T-helper 9 cell (primary cell): ENCODE results near the gene DNASE1.
"Not testable (repeated sequence)": the region's sequence is repeated elsewhere in the genome, so short reads cannot be mapped to it uniquely, and the experiment has no call there.

ENCODE experiments used
- DNase-seq: peaks from one replicate; pipeline ENCODE4 v3.0.0-alpha.2; 2020

The DNASE1 gene

GRCh38 chr16:3641801-3642396 lies 12.6 kb upstream of the DNASE1 start:
- DNase-seq = no peak

DNA sequence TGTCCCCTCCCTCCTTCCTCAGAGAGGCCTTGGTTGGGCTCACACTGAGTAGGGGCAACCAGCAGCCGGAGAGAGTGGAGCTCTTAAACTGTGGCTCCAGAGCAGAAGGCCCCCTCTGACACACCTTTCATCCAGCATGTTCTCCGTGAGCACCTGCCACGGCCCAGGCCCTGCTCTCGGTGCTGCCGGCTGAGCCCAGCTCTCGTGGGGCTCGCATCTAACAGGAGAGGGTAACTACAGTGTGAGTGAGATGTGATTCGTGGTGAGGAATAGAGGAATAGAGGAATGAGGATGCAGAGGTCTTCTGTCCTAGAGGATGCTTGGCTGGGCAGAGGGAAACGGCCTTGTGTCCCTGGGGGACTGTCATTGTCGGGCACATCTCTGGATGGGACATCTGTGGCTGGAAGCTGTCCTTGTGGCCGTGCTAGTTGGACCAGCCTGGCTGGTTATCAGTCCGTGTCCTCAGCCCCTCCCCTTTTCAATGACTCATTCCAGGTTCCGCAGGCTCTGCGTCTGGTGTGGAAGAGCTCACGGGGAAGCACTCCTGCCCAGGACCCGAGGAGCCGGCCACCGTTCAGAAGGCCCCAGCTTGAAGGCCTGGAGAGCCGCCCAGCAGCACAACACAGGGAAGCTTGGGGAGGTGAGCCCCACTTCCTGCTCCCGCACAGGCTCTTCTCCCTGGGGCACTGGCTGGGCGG lies 11.9 kb upstream of the DNASE1 start:
- DNase-seq = no peak

DNA sequence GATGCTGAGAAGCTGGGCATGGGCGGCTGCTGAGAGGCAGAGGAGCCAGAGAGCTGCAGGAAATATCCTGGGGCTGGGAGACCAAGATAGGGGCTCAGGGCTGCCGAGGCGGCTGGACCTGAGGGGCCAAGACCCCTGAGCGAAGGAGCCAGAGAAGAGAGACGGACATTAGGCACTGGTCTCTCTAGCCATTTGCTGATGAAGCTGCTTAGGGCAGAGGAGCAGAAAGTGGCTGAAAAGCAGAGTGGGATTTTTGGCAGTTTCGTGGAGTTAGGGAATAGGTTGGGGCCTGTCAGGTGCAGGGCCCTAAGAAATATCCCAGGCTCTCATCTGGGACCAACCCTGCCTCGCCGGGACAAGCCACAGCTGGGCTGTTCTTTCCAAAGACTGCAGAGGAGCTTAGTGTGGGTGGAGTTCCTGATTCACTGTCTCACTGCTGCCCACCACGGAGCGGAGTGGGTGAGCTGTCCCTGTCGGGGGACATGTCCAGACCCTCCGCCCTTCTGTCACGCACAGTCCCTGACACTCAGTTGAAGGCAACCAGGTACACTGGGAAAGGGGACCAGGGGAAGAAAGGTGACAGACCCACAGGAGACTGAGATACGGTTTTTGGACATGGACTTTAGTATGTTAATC lies 11.3 kb upstream of the DNASE1 start:
- DNase-seq = no peak

GRCh38 chr16:3645108-3645503 lies 9.4 kb upstream of the DNASE1 start:
- DNase-seq = no peak

DNA sequence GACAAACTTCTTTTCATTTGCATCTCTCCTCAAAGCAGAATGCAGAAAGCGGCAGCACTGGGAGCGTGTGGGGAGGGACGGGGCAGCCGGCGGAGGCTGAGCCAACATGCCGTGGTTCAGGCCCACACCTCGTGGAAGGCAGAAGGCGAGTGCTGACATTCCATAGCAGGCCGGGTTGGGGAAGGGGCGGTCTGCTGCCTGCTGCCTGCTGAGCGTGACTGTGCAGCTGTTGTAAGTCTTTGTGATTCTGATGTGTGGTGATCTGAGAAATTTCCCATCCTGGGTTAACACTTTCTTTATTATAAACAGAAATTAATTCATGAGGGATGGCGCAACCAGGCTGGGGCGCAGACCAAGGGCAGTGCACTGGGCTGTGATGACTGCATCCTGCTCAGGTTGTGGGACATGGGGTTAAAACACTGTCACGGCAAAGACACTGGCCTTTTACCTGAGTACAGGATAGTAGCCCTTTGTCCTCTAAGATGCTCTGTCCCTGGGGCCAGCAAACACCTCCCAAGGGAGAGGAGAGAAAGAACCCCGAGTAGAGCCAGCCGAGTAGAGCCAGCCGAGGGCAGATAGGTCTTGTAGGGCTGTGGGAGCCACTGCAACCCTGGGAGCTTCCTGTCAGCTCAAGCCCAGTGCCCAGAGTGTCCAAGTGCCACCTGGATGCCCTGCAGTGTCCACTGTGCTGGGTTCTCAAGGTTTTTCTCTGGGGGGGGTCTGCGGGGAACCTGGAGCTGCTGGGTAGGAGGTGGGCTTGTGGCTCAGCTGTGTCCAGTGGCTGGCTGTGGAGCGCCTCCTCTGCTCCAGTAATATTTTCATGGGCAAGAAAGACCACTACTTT lies 8.8 kb upstream of the DNASE1 start:
- DNase-seq = no peak

DNA sequence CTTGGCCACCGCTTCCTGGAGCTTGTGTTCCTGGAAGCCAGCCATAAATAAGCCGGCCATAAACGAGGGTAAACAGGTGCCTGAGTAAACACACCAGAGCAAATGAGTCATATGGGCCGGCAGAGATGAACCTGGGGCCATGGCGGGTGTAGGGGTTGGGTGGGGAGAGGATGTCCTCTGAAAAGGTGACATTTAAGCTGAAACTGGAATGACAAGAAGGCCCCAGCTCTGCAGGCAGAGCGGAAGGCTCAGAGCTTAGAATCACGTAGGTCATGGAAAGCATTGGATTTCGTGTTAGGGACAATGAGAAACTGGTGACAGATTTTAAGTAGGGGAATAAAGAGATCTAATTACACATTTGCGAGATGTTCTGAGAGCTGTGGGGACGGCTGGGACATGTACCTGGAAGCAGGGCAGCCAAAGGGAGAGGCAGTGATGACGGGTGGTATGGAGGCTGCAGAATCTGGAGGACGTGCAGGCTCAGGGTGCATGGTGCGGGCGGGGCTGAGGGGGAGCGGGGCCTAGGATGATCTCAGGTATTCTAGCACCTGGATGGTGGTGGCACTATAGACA lies 8.1 kb upstream of the DNASE1 start:
- no peak for DNase-seq

DNA sequence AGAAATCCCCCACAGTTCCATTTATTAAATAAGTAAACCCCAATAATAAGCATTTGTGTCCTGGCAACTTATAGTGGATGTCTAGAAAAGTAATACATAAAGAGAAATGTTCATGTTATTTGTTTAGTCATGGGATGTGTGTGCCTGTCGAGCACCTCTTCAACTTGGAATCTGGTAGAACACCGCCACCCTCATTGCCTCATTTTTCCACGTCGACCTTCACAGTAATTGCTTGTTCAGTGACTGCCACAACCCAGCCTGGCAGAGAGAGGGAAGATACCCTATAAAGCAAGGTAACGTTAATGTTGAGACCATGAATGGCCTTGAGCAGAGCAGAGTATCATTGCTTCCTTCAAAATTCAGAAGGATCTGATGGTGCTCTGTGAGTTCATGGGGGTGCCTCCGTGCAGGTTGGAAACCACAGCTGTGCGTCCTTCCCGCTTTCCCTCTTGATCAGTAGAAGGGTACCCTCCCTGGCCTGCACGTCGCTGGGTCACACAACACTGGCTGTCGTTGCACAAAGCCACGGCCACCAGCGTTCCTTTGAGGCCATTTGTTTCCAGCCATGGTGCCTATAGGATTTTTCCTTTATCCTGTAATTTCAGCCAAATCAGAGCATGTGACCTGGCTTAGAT lies 3.7 kb upstream of the DNASE1 start:
- DNase-seq = no peak

DNA sequence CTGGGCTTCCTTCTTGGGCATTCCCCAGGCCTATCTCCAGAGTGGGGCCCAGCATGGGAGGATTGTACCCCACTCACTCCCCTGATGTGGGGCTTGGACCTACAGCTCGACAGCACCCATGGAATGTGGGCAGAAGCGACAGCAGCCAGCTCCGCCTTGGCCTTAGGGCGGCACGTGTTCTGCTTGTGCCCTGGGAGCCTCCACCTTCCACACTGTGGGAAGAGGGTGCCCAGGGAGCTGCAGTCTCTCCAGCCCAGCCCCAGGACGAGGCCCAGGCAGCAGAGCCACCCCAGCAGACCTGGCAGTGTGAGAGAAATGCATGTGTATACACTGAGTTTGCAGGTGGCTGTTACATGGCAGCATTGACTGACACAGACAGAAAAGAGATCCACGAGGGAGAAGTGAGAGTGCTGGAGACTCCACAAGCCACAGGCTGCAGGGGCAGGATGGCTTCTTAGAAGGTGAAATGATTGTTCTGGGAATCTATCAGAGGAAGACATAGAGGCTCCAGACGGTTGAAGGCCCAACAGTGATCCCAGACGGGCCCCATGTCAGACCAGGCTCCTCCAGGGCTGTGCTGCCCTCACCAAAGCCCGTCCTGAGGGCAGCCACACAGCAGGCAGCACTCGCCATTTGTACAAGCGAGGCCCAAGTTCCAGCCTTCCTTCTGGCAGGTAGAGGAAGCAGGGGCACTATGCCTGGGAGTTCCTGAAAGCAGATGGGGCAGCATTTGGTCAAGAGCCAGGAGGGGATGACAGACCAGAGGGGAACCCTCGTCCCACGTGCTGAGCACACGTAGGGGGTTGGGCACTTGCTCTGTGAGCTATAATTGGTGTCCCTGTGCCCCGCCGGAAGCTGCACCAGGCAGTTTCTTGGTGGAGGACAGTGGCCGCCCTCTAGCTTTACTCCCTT lies 2.8 kb upstream of the DNASE1 start:
- no peak for DNase-seq

DNA sequence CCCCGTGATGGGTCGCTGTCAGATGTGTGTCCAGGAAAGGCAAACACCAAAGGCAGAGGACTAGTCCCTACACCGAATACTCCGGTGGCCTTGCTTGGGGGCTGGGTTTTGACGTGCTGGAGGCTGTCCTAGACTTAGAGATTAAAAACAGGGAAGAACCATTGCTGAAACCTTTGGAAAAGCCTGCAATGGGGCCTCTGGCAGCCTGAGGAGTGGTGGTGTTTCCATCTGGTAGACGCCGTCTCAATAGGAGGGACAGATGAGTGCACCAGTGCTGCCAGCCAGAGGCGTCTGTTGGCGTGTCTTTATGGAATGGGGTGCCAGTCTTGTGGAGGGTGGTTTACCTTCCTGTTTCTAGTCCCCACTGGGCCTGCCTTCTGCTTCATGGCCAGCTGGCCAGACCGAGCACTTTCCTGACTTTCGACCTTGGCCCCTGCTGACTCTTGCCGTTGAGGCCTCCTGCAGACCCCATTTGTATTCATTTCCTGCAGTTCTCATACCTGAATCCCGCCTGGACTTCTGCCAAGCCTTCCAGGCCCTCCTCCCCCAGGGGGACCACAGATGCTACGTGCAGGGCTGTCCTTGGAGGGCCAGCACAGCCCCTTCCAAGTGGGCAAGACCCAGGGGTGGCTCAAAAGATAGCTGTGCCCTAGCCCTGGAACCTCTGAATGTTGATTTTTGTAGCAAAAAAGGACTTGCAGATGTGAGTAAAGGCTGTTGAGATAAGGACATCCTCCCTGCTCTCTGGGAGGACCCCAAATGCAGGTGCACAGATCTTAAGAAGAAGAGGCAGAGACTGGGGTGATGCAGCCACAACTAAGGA lies 1.9 kb upstream of the DNASE1 start:
- no peak for DNase-seq

DNA sequence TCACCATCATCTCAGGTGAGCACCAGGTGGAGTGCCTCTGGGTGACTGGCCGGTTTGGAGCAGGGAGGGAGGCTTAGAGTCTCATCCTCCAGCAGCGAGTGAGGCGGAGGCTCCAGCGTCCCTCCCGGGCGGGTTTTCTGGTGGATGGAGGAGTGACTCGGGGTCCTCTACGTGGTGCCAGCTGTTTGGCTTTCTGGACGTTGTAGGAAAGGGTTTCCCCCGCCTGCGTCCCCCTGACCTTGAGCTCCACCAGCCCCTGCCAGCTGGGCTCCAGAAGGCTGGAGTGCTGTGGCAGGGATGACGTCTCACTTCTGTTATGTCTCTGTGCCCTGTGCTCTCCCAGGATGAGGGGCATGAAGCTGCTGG lies 522 bp downstream of the DNASE1 start:
- no peak for DNase-seq

GRCh38 chr16:3655396-3656159 lies 1.1 kb downstream of the DNASE1 start:
- DNase-seq = no peak

GRCh38 chr16:3656160-3656490 lies 1.6 kb downstream of the DNASE1 start:
- not testable (repeated sequence) for DNase-seq

- DNase-seq = no peak
These were observed 2.3 kb downstream of the DNASE1 start for GRCh38 chr16:3656491-3657468.

DNA sequence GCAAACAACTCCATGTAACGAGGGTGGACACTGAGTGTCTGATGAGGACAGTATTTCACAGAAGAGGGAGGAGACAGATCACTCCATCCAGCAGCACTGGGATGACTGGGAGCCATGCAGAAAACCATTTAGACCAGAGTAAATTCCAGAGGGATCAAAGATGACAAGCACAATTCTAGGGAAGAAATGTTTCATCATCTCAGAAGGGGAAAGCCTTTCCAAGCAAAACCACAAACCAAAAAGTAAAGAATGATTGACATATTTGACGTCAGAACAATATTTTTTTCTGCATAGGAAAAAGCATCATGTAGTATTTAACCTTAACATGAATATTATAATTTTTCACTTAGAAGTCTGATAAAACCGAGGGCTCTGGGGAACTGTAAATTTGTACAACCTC lies 4.8 kb downstream of the DNASE1 start:
- no peak for DNase-seq

DNA sequence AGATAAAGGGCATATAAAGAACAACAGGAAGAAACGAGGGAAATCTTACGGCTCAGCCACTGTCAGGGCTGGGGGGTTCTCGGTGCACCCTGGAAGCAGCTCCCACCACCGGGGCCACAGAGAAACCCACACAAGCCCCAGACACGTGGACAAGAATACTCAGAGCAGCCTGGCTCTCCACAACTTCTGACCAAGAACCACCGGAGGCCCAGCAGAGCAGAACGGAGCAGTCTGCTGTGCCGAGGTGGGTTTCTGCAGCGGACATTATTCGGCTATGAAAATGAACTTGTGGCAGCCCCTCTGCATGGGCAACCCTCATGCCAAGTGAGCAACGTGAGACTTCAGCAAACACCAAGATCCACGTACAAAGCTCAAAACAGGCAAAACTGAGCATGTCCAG lies 6.8 kb downstream of the DNASE1 start:
- no peak for DNase-seq

GRCh38 chr16:3661922-3662321 lies 7.4 kb downstream of the DNASE1 start:
- DNase-seq = no peak

GRCh38 chr16:3662601-3663000 lies 8.1 kb downstream of the DNASE1 start:
- DNase-seq = no peak

DNA sequence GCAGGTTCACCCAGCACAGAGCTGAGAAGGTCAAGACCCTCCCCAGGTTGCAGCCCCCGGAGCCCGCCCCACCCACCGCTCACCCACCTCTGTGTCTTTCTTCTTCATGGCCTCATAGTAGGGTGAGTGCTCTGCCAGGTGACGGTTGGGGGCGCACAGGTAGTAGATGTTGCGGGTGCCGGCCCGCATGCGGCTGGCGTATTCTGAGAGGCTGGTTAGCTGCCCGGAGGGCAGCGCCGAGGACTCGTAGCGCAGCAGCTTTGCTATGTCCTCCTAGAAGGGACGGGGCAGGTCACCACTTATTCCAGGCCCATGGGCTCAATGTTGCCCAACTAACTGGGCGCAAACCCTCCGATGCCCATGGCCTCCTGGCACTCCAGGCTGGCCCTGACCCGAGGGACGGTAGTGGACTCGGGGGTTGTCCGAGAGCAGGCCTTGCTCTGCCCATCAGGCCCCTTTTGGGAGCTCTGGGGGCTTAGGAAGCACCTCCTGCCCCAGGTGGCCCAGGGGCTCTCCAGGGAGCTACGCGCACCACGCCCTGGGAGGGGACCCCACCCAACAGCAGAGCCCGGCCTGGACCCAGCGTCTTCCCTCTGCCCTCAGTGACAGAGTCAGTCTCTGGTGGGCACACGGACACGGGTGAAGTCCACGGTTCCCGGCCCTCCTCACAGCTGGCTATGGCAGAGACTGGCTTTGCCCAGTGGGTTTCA lies 9.9 kb downstream of the DNASE1 start:
- DNase-seq = no peak
